Measurements from ENCODE around the gene WDR47. TPM values are rescaled to one million over a fixed set of nuclear protein-coding genes. Genes with fewer than 3 reads are reported as not detected.
"Not testable (repeated sequence)": the region's sequence is repeated elsewhere in the genome, so short reads cannot be mapped to it uniquely, and the experiment has no call there.

Gene WDR47
- total and polyA plus RNA-seq, 4 donors = 5.6 to 24.1 (median 15.3) TPM

GRCh38 chr1:109061183-109061582 is 19.3 kb upstream of the WDR47 start:
- H3K4me1 ChIP-seq (ENCODE audit: control insufficient read depth in 1 of 2, insufficient read depth in 2 of 2, low read length in 2 of 2) = no peaks in the 10 kb centered on the region
- H3K27ac ChIP-seq (ENCODE audit: low read depth in 1 of 2, low read length in 2 of 2) = no peak overlapping the region
- intact Hi-C loops (cut with DNase I) = no loop called here
- no peak for DNase-seq
- 20 to 29% methylated on average over 4 of the region's 4 CpGs for WGBS, 2 donors
- no peaks in the 10 kb centered on the region for H3K9me3 ChIP-seq (ENCODE audit: control insufficient read depth, low read length)
- H3K27me3 ChIP-seq (ENCODE audit: control insufficient read depth in 1 of 2, insufficient read depth in 2 of 2, low read length in 1 of 2) = no peaks in the 10 kb centered on the region
- no peaks in the 10 kb centered on the region for H3K36me3 ChIP-seq (ENCODE audit: control insufficient read depth in 1 of 2, insufficient read depth in 2 of 2, low read length in 1 of 2)
- ATAC-seq (ENCODE audit: low FRiP score) = no peak
- no peak overlapping the region for H3K4me3 ChIP-seq (ENCODE audit: low read length in 2 of 2)

GRCh38 chr1:109060707-109061106 is 18.8 kb upstream of the WDR47 start:
- intact Hi-C loops (cut with DNase I) = no loop called here
- Histone ChIP-seq H3K36me3 (ENCODE audit: control insufficient read depth in 1 of 2, insufficient read depth in 2 of 2, low read length in 1 of 2) (no peaks in the 10 kb centered on the region), H3K9me3 (ENCODE audit: control insufficient read depth, low read length) (no peaks in the 10 kb centered on the region)

GRCh38 chr1:109059026-109059425 is 17.1 kb upstream of the WDR47 start:
- no peak for ATAC-seq (ENCODE audit: low FRiP score)
- H3K27me3 ChIP-seq (ENCODE audit: control insufficient read depth in 1 of 2, insufficient read depth in 2 of 2, low read length in 1 of 2) = no peaks in the 10 kb centered on the region

More at GRCh38 chr1:109060707-109061106, 18.8 kb upstream of the WDR47 start:
- Histone ChIP-seq H3K4me3 (ENCODE audit: low read length in 2 of 2) (no peak overlapping the region), H3K27ac (ENCODE audit: low read depth in 1 of 2, low read length in 2 of 2) (no peak overlapping the region), H3K27me3 (ENCODE audit: control insufficient read depth in 1 of 2, insufficient read depth in 2 of 2, low read length in 1 of 2) (no peaks in the 10 kb centered on the region), H3K4me1 (ENCODE audit: control insufficient read depth in 1 of 2, insufficient read depth in 2 of 2, low read length in 2 of 2) (no peaks in the 10 kb centered on the region)
- WGBS, 2 donors = 84 to 86% methylated on average over 7 of the region's 7 CpGs
- no peak for DNase-seq
- ATAC-seq (ENCODE audit: low FRiP score) = no peak

GRCh38 chr1:109056064-109056463 is 14.2 kb upstream of the WDR47 start:
- no peak for DNase-seq
- intact Hi-C loops (cut with DNase I) = no loop called here
- WGBS, 2 donors = 86 to 90% methylated on average over 3 of the region's 3 CpGs

More at GRCh38 chr1:109059026-109059425, 17.1 kb upstream of the WDR47 start:
- DNase-seq = no peak
- Histone ChIP-seq H3K4me1 (ENCODE audit: control insufficient read depth in 1 of 2, insufficient read depth in 2 of 2, low read length in 2 of 2) (no peaks in the 10 kb centered on the region), H3K27ac (ENCODE audit: low read depth in 1 of 2, low read length in 2 of 2) (no peak overlapping the region), H3K36me3 (ENCODE audit: control insufficient read depth in 1 of 2, insufficient read depth in 2 of 2, low read length in 1 of 2) (no peaks in the 10 kb centered on the region), H3K4me3 (ENCODE audit: low read length in 2 of 2) (no peak overlapping the region), H3K9me3 (ENCODE audit: control insufficient read depth, low read length) (no peaks in the 10 kb centered on the region)
- intact Hi-C loops (cut with DNase I) = no loop called here

GRCh38 chr1:109052145-109052544 is 10.2 kb upstream of the WDR47 start:
- H3K36me3 ChIP-seq (ENCODE audit: control insufficient read depth in 1 of 2, insufficient read depth in 2 of 2, low read length in 1 of 2); H3K4me3 ChIP-seq (ENCODE audit: low read length in 2 of 2); intact Hi-C loops (cut with DNase I); ATAC-seq (ENCODE audit: low FRiP score); H3K27me3 ChIP-seq (ENCODE audit: control insufficient read depth in 1 of 2, insufficient read depth in 2 of 2, low read length in 1 of 2); H3K9me3 ChIP-seq (ENCODE audit: control insufficient read depth, low read length); DNase-seq; H3K4me1 ChIP-seq (ENCODE audit: control insufficient read depth in 1 of 2, insufficient read depth in 2 of 2, low read length in 2 of 2); H3K27ac ChIP-seq (ENCODE audit: low read depth in 1 of 2, low read length in 2 of 2): not testable (repeated sequence)
- 92% methylated on average over 3 of the region's 3 CpGs for WGBS, 2 donors

More at GRCh38 chr1:109056064-109056463, 14.2 kb upstream of the WDR47 start:
- Histone ChIP-seq H3K4me1 (ENCODE audit: control insufficient read depth in 1 of 2, insufficient read depth in 2 of 2, low read length in 2 of 2) (no peaks in the 10 kb centered on the region), H3K36me3 (ENCODE audit: control insufficient read depth in 1 of 2, insufficient read depth in 2 of 2, low read length in 1 of 2) (no peaks in the 10 kb centered on the region), H3K4me3 (ENCODE audit: low read length in 2 of 2) (no peak overlapping the region), H3K27me3 (ENCODE audit: control insufficient read depth in 1 of 2, insufficient read depth in 2 of 2, low read length in 1 of 2) (no peaks in the 10 kb centered on the region), H3K27ac (ENCODE audit: low read depth in 1 of 2, low read length in 2 of 2) (no peak overlapping the region), H3K9me3 (ENCODE audit: control insufficient read depth, low read length) (no peaks in the 10 kb centered on the region)
- no peak for ATAC-seq (ENCODE audit: low FRiP score)

GRCh38 chr1:109050228-109050995 is 8.5 kb upstream of the WDR47 start:
- ATAC-seq (ENCODE audit: low FRiP score) = no peak
- Histone ChIP-seq H3K36me3 (ENCODE audit: control insufficient read depth in 1 of 2, insufficient read depth in 2 of 2, low read length in 1 of 2) (no peaks in the 10 kb centered on the region), H3K27me3 (ENCODE audit: control insufficient read depth in 1 of 2, insufficient read depth in 2 of 2, low read length in 1 of 2) (no peaks in the 10 kb centered on the region), H3K4me3 (ENCODE audit: low read length in 2 of 2) (no peak overlapping the region), H3K4me1 (ENCODE audit: control insufficient read depth in 1 of 2, insufficient read depth in 2 of 2, low read length in 2 of 2) (no peaks in the 10 kb centered on the region), H3K27ac (ENCODE audit: low read depth in 1 of 2, low read length in 2 of 2) (no peak overlapping the region), H3K9me3 (ENCODE audit: control insufficient read depth, low read length) (no peaks in the 10 kb centered on the region)
- WGBS, 2 donors = 73 to 74% methylated on average over 7 of the region's 7 CpGs
- intact Hi-C loops (cut with DNase I) = no loop called here
- DNase-seq = no peak

GRCh38 chr1:109048335-109048734 is 6.4 kb upstream of the WDR47 start:
- H3K9me3 ChIP-seq (ENCODE audit: control insufficient read depth, low read length) = no peaks in the 10 kb centered on the region
- no peak overlapping the region for H3K4me3 ChIP-seq (ENCODE audit: low read length in 2 of 2)
- H3K4me1 ChIP-seq (ENCODE audit: control insufficient read depth in 1 of 2, insufficient read depth in 2 of 2, low read length in 2 of 2) = no peaks in the 10 kb centered on the region
- DNase-seq (no peak), ATAC-seq (ENCODE audit: low FRiP score) (no peak)
- no peaks in the 10 kb centered on the region for H3K36me3 ChIP-seq (ENCODE audit: control insufficient read depth in 1 of 2, insufficient read depth in 2 of 2, low read length in 1 of 2)
- 36 to 46% methylated on average over 2 of the region's 2 CpGs for WGBS, 2 donors
- no peak overlapping the region for H3K27ac ChIP-seq (ENCODE audit: low read depth in 1 of 2, low read length in 2 of 2)
- H3K27me3 ChIP-seq (ENCODE audit: control insufficient read depth in 1 of 2, insufficient read depth in 2 of 2, low read length in 1 of 2) = no peaks in the 10 kb centered on the region
- intact Hi-C loops (cut with DNase I) = no loop called here

GRCh38 chr1:109047339-109047738 is 5.4 kb upstream of the WDR47 start:
- no peak for DNase-seq
- 76 to 80% methylated on average over 6 of the region's 6 CpGs for WGBS, 2 donors
- Histone ChIP-seq H3K27me3 (ENCODE audit: control insufficient read depth in 1 of 2, insufficient read depth in 2 of 2, low read length in 1 of 2) (no peaks in the 10 kb centered on the region), H3K9me3 (ENCODE audit: control insufficient read depth, low read length) (no peaks in the 10 kb centered on the region), H3K27ac (ENCODE audit: low read depth in 1 of 2, low read length in 2 of 2) (no peak overlapping the region), H3K4me1 (ENCODE audit: control insufficient read depth in 1 of 2, insufficient read depth in 2 of 2, low read length in 2 of 2) (no peaks in the 10 kb centered on the region), H3K4me3 (ENCODE audit: low read length in 2 of 2) (no peak overlapping the region), H3K36me3 (ENCODE audit: control insufficient read depth in 1 of 2, insufficient read depth in 2 of 2, low read length in 1 of 2) (no peaks in the 10 kb centered on the region)
- intact Hi-C loops (cut with DNase I) = no loop called here
- ATAC-seq (ENCODE audit: low FRiP score) = no peak

GRCh38 chr1:109046671-109047070 is 4.8 kb upstream of the WDR47 start:
- intact Hi-C loops (cut with DNase I) = no loop called here

More at GRCh38 chr1:109046671-109047070, 4.8 kb upstream of the WDR47 start:
- Histone ChIP-seq H3K4me1 (ENCODE audit: control insufficient read depth in 1 of 2, insufficient read depth in 2 of 2, low read length in 2 of 2) (no peaks in the 10 kb centered on the region), H3K4me3 (ENCODE audit: low read length in 2 of 2) (no peak overlapping the region), H3K27me3 (ENCODE audit: control insufficient read depth in 1 of 2, insufficient read depth in 2 of 2, low read length in 1 of 2) (no peaks in the 10 kb centered on the region), H3K9me3 (ENCODE audit: control insufficient read depth, low read length) (no peaks in the 10 kb centered on the region), H3K27ac (ENCODE audit: low read depth in 1 of 2, low read length in 2 of 2) (no peak overlapping the region), H3K36me3 (ENCODE audit: control insufficient read depth in 1 of 2, insufficient read depth in 2 of 2, low read length in 1 of 2) (no peaks in the 10 kb centered on the region)
- 81 to 83% methylated on average over 4 of the region's 4 CpGs for WGBS, 2 donors
- ATAC-seq (ENCODE audit: low FRiP score) (no peak), DNase-seq (no peak)

Data from aorta (tissue), 5 donors.